ENCODE data around the gene TSPAN9. TPM values are rescaled to one million over a fixed set of nuclear protein-coding genes. Genes with fewer than 3 reads are reported as not detected.

Gene TSPAN9
- total RNA-seq, 2 donors from 2014 or later: 41.9 to 50.0 TPM

DNA sequence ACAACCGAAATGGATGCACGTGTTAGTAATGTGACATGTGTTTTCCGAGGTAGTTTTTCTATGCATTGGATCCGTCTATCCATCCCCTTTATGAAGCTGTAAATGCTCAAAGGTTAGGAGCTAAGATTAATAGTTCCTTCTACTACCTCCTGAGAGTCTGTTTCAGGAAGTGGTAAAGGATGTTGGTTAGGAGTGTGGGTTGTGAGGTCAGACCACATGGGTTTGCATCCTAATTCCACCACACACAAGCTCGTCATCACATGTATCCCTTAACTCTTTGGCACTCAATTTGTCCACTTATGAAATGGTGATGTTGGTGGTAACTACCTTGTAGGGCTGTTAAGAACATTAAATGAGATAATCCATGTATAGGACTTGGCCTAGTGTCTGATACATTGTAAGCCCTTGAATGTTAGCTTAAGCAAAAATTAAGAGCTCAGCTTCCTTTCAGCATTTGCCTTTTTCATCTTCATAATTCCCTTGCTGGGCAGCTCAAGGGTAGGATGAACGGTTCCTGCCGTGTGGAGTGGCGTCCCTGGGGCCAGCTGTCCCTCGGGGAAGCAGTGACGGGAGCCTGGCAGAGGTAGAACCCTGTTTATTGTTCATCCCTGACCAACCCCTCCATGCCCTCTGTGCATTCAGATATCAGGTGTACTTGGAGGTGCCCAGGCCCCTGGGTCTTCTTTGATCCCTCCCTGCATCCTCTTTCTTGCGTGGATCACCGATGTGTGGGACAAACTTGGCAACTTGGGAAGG lies 52.3 kb downstream of the TSPAN9 start:
- no peak for TF ChIP-seq POLR2A (IDR thresholded peaks at IDR 0.05)
- no peak for TF ChIP-seq POLR2AphosphoS5 (IDR thresholded peaks at IDR 0.05)
- TF ChIP-seq CTCF (IDR thresholded peaks at IDR 0.05): no peak
- peaks cover 3% of the 10 kb centered on the region for H3K4me1 ChIP-seq (replicated peaks)
- WGBS: 64% methylated on average over 12 of the region's 12 CpGs
- no peak for DNase-seq (ENCODE audit: low spot score)
- intact Hi-C loops (cut with DNase I): no loop called here
- H3K36me3 ChIP-seq: no peaks in the 10 kb centered on the region
- H3K9me3 ChIP-seq: no peaks in the 10 kb centered on the region
- no peak overlapping the region for H3K4me3 ChIP-seq
- peak overlapping the region; percentile 32 to 59 for H3K27ac ChIP-seq
- no peaks in the 10 kb centered on the region for H3K27me3 ChIP-seq (replicated peaks; ENCODE audit: insufficient read depth)

- DNase-seq (ENCODE audit: low spot score): peak; percentile 58
- Histone ChIP-seq H3K4me3 (no peak overlapping the region), H3K27me3 (replicated peaks; ENCODE audit: insufficient read depth) (no peaks in the 10 kb centered on the region), H3K36me3 (no peaks in the 10 kb centered on the region), H3K27ac (peak overlapping the region; percentile 32 to 59), H3K4me1 (replicated peaks) (peaks cover 3% of the 10 kb centered on the region), H3K9me3 (no peaks in the 10 kb centered on the region)
- 49% methylated on average over 24 of the region's 24 CpGs for WGBS
- TF ChIP-seq POLR2A (IDR thresholded peaks at IDR 0.05): no peak
- peak; percentile 57 for TF ChIP-seq POLR2AphosphoS5 (IDR thresholded peaks at IDR 0.05)
- no peak for TF ChIP-seq CTCF (IDR thresholded peaks at IDR 0.05)
- intact Hi-C loops (cut with DNase I): no loop called here
Observed at GRCh38 chr12:3130057-3130830, 53.1 kb downstream of the TSPAN9 start.

GRCh38 chr12:3131129-3131528 lies 54.0 kb downstream of the TSPAN9 start:
- H3K36me3 ChIP-seq: no peaks in the 10 kb centered on the region
- 49% methylated on average over 13 of the region's 13 CpGs for WGBS
- TF ChIP-seq CTCF (IDR thresholded peaks at IDR 0.05) (no peak), POLR2A (IDR thresholded peaks at IDR 0.05) (no peak), POLR2AphosphoS5 (IDR thresholded peaks at IDR 0.05) (no peak)
- H3K9me3 ChIP-seq: no peaks in the 10 kb centered on the region
- no peaks in the 10 kb centered on the region for H3K27me3 ChIP-seq (replicated peaks; ENCODE audit: insufficient read depth)
- DNase-seq (ENCODE audit: low spot score): no peak
- H3K4me3 ChIP-seq: no peak overlapping the region
- intact Hi-C loops (cut with DNase I): no loop called here
- H3K4me1 ChIP-seq (replicated peaks): peaks cover 3% of the 10 kb centered on the region
- peak overlapping the region in 1 of 2 donors; percentile 32 for H3K27ac ChIP-seq

- no peak for DNase-seq (ENCODE audit: low spot score)
- Histone ChIP-seq H3K27me3 (replicated peaks; ENCODE audit: insufficient read depth) (no peaks in the 10 kb centered on the region), H3K4me3 (no peak overlapping the region), H3K4me1 (replicated peaks) (peaks cover 3% of the 10 kb centered on the region), H3K27ac (no peak overlapping the region), H3K36me3 (no peaks in the 10 kb centered on the region), H3K9me3 (no peaks in the 10 kb centered on the region)
- 63% methylated on average over 21 of the region's 21 CpGs for WGBS
- intact Hi-C loops (cut with DNase I): no loop called here
- no peak for TF ChIP-seq POLR2A (IDR thresholded peaks at IDR 0.05)
- no peak for TF ChIP-seq POLR2AphosphoS5 (IDR thresholded peaks at IDR 0.05)
- no peak for TF ChIP-seq CTCF (IDR thresholded peaks at IDR 0.05)
Observed at GRCh38 chr12:3132636-3133404, 55.6 kb downstream of the TSPAN9 start.
